ENCODE results near the gene ADGRG7.
"Not testable (repeated sequence)": the region's sequence is repeated elsewhere in the genome, so short reads cannot be mapped to it uniquely, and the experiment has no call there.

ADGRG7 gene

DNA sequence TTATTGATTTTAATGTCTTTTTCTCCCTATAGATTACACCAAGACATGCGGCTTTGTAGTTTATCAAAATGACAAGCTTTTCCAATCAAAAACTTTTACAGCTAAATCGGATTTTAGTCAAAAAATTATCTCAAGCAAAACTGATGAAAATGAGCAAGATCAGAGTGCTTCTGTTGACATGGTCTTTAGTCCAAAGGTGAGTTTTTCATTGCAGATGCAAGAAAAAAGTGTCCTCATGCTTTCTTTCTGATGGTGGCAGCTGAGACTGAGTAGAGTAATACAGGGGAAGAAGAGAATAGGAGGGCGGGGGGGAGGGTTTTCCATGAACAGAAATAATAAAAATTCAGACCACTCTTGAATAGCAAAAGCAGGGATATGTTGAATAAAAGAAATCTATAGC, 36.5 kb downstream of the ADGRG7 start:
- DNase-seq (ENCODE audit: low read depth in 2 of 2) = no peak

DNA sequence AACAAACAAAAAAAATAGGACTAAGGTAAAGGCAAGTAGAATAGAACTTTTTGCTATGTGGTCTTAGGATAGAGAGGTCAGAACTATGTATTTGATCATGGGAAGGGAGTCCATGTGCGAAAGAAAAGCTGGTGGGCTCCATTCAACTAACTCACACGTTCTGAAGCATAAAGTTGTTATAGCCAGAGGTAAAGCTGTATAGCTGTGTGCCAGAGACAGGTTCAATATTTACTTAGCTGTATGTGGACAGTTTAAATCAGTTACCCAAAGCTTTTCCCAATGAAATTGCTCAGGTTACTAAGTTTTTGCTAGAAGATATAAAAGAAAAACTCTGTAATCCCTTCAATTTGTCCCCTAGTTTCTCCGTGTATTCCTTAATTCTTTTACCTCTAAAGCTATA, 37.8 kb downstream of the ADGRG7 start:
- DNase-seq (ENCODE audit: low read depth in 2 of 2) = no peak

DNA sequence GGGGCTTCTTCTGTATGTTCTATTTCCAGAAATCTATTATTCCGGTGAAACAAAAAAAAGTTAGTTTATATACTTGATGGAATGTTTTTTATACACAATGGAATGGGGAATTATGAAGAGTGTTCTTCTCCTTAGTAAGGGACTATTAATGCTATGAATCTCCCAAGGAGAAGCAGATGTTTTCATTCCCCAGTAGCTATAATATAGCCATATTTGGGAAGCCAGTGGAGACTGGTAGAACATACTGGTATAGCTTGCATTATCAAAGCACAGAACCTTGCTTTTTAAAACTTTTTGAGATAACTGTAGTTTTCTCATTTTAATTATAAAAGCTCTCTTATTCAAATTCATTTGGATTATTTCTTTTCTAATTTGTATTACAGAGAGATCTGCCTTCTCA, 38.3 kb downstream of the ADGRG7 start:
- DNase-seq (ENCODE audit: low read depth in 2 of 2) = no peak

DNA sequence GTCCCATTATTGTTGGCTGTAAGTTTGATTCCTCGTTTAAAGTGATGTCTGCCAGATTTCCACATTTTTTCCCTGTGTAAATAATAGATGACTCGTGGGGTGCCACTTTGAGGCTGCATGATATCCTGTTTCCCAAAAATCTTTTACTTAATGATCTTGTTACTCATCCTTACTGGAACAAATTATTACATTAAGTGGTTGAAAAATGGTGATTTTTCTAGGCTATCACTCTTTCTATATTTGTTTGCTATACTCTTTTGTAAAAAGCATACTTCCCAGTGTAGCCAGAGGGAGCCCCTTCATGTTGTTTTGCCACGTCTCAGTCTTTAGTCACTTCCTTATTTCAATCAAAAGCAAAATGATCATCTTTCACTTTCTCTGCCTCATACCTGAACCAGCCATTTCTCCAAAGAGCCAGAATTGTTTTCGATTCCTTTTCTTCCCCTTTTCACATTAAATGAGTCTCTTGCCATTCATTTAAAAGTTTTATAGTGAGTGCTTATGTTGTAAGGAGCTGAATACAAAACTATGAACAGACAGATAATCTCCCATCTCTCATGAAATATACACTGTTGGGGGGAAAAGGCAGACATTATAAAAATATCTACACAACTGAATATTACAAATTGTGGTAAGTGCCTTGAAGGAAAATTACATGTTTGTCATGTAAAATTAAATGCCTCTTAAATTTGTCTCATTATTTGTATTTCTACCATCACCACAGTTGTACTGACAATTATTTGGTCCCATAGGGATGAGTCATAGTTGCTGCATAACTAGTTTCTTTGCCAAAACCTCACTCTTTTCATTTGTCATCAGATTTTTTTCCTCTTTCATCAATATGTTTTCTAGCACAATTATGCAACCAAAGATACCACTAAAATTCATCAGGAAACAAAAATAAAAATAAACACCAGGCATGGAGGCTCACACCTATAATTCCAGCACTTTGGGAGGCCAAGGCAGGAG, 41.5 kb downstream of the ADGRG7 start:
- no peak for DNase-seq (ENCODE audit: low read depth in 2 of 2)

DNA sequence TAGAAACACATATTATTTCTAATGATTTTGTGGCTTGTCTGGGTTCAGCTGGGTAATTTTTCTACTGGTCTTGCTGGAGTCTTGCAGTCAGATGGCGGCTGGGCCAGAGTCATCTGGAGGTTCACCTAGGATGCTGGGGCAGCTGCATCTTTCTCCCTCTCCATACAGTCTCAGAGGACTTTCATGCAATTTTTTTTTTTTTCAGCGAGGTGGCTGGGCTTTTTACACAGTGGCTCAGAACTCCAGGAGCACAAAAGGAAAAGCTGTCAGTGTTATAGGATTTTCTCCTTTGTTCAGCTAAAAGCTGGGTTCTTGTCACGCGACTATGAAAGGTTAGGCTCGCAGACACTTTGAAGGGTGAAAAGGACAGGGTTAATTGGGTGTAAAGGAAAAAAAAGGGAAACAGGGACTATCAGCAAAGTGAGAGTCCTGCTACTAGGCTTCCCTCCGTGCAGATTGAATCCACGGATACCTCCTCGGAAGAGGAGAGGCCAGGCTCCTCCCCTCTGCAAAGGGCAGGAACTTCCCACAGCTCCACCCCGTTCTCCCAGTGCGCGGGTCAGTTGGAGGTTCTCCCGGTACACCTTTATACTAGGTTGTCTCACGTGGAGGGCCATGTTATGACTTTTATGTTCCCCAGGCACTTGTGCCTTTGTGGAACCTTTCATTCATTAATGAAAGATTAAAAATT, 44.3 kb downstream of the ADGRG7 start:
- no peak for DNase-seq (ENCODE audit: low read depth in 2 of 2)

DNA sequence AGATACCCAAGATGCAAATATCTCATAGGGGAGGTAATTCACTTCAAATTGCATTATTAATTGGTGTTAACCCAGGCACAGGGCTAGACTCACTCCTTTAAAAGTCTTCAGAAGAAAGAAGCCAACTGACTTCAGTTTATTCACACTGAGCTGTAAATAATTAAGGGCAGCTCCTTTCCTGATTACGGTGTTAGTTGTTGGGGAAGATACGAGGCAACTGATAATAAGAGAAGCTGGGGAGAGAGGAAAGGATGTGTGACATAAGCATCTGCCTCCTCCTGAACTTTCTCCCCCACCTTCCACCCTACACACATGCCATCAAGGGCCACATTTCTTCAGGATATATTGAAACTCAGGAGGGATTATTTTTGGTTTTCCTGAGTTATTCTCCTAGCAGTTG, 47.5 kb downstream of the ADGRG7 start:
- DNase-seq (ENCODE audit: low read depth in 2 of 2) = no peak

DNA sequence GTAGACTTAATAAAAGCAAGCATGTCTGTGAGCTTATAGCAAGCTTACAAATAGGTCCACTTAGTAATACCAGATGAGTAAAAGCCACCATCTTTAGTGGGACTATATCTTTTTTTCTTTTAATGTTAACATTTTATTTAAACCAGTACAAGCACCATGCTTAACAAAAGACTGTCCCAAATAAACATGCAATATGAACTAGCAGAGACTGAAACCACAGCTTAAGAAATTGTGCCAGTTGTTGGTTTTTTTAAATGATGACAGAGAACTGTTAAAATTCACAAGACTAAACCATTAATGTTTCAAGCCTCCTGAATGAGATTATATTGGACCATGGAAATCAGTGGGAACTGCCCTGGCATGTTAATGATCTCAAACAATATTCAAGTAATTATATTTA, 51.9 kb downstream of the ADGRG7 start:
- not testable (repeated sequence) for DNase-seq (ENCODE audit: low read depth in 2 of 2)

DNA sequence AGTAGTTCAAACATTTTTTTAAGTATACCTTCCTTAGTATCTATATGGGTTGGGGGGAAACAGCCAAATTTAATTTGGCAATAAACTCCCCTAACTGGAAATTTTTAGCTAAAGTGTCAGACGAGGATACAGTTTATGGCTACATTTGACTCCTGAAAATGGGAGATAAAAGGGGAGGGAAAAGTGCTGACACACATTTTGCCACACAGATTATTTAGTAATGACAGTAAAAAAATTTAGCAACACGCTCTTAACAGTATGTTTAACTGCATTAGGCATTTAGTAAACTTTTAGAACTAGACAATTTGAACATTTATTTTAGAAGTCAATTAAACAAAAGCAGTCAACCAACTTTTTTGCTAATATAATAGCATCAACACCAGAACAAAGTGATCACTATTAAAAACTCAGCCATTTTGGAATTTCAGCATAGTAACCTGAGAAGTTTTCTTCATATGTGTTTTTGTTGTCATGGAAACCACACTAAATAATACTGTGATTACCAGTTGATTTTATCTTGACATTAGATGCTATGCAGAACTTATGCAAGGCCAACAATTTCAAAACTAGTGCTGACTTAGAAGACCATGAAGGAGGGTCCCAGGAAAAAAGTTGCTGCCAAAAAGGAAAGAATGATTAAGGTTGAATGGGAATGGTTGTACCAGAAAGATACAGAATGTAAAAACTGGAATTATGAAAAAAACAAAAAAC, 52.9 kb downstream of the ADGRG7 start:
- no peak for DNase-seq (ENCODE audit: low read depth in 2 of 2)

DNA sequence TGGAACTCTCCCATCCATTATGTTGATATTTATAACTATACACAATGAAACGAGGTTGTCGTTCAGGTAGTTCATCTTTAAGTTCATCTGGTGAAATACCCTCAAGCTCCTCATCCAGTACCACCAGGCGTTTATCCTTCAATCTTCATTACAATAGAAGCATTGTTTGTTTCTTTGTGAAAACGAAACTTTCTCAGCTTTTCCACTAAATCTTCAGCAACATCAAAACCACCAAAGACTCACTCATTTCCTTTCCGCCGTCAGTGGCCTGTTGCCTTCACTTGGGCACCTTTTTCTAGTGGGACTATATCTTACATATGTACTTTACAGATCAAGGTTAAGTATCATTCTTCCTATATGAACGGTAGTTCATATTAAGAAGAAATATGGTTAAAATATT, 55.8 kb downstream of the ADGRG7 start:
- DNase-seq (ENCODE audit: low read depth in 2 of 2) = peak in 1 of 2 donors; percentile 14

DNA sequence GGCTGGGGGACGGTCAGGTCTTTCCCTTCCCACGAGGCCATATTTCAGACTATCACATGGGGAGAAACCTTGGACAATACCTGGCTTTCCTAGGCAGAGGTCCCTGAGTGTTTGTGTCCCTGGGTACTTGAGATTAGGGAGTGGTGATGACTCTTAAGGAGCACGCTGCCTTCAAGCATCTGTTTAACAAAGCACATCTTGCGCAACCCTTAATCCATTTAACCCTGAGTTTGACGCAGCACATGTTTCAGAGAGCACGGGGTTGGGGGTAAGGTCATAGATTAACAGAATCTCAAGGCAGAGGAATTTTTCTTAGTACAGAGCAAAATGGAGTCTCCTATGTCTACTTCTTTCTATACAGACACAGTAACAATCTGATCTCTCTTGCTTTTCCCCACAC, 57.3 kb downstream of the ADGRG7 start:
- DNase-seq (ENCODE audit: low read depth in 2 of 2) = not testable (repeated sequence)

DNA sequence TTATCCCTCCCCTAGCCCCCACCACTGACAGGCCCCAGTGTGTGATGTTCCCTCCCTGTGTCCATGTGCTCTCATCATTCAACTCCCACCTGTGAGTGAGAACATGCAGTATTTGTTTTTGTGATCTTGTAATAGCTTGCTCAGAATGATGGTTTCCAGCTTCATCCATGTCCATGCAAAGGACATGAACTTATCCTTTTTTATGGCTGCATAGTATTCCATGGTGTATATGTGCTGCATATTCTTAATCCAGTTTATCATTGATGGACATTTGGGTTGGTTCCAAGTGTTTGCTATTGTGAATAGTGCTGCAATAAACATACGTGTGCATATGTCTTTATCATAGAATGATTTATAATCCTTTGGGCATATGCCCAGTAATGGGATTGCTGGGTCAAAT, 57.9 kb downstream of the ADGRG7 start:
- DNase-seq (ENCODE audit: low read depth in 2 of 2) = not testable (repeated sequence)

DNA sequence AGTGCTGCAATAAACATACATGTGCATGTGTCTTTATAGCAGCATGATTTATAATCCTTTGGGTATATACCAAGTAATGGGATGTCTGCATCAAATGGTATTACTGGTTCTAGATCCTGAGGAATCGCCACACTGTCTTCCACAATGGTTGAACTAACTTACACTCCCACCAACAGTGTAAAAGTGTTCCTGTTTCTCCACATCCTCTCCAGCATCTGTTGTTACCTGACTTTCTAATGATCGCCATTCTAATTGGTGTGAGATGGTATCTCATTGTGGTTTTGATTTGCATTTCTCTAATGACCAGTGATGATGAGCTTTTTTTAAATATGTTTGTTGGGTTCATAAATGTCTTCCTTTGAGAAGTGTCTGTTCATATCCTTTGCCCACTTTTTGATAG, 61.6 kb downstream of the ADGRG7 start:
- DNase-seq (ENCODE audit: low read depth in 2 of 2) = not testable (repeated sequence)

DNA sequence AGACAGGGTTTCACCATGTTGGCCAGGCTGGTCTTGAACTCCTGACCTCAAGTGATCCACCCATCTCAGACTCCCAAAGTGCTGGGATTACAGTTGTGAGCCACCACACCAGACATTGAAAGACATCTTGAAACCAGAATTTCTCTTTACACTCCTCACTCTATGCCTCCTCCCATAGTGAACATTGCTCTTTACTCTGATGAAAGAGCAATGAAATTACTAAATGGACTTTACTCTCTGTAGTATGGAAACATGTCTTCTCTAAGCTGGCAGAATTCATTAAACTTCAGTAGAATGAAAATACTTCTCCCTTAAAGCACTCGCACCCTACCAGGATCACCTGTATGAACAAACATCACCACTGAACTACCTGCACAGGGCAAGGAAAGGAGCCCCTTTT, 72.1 kb downstream of the ADGRG7 start:
- DNase-seq (ENCODE audit: low read depth in 2 of 2) = no peak

DNA sequence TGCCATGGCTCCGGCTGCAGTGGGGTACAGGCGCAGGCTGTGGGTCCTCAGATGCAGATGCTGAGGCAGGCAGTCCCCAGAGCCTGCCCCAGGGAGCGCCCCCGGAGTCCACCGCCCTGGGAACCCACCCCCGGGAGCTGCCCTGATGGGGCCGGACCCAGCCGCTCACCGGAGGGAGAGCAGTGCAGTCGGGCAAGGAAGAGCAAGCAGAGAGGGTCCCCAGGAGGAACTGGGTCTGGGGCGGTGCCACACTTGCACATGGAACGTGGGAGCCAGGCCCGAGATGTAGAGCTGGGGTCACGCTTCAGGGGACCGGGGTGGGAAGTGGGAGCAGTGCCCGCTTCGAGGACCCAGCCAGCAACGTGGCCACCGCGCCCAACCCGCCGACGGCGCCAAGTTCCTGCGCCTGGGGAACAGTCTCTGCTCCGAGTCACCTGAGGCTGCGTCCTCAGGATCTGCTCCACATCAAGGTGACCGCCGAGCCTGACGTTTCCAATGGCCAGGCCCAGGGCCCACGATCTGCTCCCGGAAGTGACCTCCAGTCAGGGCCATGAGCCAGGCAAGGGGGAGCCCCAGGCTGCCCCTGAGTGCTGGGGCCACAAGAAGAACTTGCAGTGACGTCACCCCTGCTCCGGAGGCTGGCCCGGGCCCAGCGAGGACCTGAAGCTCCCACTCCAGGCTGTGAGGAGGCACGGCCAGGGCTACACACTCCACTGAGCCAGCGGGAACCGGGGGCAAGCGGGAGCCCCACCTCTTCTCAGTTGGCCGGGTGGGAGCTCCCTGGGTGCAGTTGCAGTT, 72.9 kb downstream of the ADGRG7 start:
- no peak for DNase-seq (ENCODE audit: low read depth in 2 of 2)

DNA sequence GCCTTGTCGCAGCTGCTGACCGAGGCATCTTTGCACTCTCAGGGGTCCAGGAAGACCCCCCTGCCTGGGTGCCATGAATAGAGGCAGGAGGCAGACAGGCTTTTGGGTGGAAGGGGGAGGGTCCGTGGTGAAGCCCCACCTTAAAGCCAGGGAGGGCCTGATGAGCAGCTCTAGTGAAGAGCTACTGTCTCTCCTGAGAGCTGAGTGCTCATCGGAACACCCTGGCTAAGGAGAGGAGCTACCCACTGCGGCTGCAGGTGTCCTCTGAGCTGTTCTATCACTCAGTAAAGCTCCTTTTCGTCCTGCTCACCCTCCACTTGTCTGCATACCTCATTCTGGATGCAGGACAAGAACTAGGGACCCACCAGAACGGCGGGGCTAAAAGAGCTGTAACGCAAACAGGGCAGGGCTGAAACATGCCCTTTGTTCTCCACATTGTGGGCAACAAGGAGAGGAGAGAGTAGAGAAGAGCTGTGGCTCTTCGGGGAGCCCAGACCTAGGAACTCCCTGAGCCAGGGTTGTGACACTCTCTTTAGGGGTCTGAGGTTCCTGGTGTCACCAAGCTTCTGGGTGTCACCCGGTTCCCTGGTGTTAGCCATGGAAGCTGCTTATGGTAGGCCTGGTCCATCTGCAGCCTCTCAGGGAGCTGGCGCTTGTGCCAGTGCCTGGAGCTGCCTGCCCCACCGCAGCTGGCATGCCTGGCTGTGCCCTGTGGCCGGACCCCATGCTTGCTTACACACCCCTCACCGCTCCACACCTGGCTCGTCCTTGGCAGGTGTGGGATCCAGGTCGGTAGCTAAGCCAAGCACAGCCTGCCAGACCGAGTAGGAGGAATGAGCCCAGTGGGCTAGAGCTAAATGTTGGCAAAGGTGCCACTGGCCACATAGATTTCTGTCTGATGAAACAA, 73.7 kb downstream of the ADGRG7 start:
- DNase-seq (ENCODE audit: low read depth in 2 of 2) = no peak

DNA sequence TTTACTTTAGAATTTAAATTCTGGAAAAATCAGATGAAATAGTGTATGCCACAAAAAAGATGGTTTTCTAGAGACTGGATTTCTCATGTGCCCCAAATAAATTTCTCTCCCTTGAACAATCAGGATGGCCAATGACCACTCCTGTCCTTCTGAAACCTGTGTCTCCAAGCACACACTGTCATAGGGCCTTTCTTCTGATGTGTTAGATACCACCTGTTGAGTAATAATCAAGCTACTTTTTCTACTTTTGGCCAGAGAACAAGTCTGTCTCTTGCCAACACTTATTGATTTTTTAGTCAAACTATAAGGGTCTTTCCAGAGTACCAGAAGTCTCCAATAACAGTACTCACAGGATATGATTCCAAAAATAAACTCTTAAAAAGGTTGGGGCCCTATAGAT, 83.8 kb downstream of the ADGRG7 start:
- DNase-seq (ENCODE audit: low read depth in 2 of 2) = no peak

DNA sequence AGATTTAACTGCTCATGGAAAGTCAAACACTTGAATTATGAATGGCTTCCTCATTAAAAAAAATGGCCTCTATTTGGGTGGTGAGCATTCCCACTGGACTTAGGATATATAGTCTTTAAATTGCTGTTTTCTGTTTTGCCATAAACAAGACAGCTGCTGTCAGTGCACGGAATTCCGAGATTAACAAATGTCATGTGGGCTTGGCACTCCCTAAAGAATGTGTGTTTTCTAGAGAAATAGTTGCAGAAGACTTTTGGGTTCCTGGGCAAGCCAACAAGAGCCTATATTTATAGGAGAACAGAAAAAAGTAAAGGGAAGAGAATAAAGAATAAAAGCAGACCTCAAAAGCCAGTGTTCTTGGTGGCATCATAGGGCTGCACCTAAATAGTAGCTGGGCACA, 86.3 kb downstream of the ADGRG7 start:
- no peak for DNase-seq (ENCODE audit: low read depth in 2 of 2)

DNA sequence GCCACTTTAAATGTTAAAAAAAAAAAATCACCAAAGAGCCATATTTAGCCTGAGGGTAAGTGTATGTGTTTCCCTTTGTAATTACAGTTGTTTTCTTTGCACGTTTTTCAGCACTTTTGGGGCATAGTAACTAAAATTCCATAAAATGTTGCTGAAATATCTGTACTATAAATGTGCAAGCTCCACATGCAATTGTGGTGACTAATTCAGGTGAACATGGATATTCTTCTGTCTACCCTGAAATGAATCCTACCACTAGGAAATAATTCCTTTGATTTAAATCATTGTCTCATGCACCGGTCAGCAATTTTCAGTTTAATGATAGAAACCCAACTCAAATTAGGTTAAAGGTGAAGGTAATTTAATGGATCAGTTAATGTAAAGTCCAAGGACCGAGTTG, 86.8 kb downstream of the ADGRG7 start:
- no peak for DNase-seq (ENCODE audit: low read depth in 2 of 2)

DNA sequence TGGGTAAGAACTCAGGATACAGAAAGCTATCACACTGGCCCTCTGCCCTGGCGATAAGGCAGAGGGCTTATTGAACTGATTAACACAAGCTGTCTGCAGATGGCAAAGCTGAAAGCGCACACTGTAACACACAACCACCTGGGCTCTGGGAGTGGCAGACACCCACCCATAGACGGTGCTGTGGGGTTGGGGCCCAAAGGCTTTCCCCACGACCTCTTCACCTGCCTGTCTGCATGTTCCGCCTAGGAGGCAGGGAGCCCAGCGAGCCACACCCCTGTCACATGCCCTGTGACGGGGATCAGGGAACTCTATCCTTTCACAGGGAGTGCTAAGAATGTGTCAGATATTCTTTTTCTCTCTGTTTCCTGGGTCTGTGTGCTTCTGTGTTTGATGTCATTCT, 87.8 kb downstream of the ADGRG7 start:
- no peak for DNase-seq (ENCODE audit: low read depth in 2 of 2)

DNA sequence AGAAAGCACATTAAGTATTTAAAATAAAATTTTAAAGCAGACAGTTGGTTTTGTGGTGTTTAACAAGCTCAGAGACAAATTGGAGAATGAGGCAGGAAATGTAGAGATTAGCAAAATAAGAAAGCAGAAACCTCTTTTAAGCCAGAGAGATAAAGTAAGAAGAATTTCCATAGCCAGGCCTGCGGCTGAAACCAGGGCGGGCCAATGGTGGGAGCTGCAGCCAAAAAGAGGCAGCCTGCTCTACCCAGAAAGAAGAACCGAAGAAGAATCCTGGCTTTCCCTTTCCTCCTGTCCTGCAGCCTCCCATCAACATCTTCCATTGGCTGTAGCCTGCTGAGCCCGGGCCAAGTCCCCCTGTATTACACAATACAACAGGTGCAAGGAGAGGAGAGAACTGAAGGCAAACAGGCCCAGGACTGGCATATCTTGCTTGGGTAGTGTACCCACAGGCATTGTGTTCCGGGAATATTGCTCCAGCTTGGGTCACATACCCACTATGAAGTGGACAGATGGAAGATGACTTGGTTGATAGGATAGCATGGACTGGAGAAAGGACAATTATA, 88.4 kb downstream of the ADGRG7 start:
- DNase-seq (ENCODE audit: low read depth in 2 of 2) = no peak
